ENCODE data around the gene NLRP6.
"Not testable (repeated sequence)": the region's sequence is repeated elsewhere in the genome, so short reads cannot be mapped to it uniquely, and the experiment has no call there.

The NLRP6 gene

DNA sequence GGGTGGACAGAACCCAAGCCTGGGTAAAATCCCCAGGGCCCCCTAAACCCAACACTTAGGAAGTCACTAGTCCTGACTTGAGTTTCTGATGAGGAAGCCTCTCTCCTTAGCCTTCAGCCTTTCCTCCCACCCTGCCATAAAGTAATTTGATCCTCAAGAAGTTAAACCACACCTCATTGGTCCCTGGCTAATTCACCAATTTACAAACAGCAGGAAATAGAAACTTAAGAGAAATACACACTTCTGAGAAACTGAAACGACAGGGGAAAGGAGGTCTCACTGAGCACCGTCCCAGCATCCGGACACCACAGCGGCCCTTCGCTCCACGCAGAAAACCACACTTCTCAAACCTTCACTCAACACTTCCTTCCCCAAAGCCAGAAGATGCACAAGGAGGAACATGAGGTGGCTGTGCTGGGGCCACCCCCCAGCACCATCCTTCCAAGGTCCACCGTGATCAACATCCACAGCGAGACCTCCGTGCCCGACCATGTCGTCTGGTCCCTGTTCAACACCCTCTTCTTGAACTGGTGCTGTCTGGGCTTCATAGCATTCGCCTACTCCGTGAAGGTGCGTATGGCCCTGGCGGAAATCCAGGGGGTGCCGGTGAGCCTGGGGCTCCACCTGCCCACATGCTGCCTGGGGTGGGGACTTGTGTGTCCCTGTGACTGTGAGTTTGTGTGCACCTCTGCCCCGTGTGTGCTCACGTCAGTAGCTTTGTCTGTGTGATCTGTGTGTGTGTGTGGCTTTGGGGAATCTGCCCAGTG lies 35.8 kb downstream of the NLRP6 start, which contains the start of gene IFITM1:
Gene IFITM1, plus strand, starts transcription at position 254 of the 767 bp plus-strand sequence. Its CDS starts 131 bp downstream, at position 385.
- TF ChIP-seq, protein P1, sequence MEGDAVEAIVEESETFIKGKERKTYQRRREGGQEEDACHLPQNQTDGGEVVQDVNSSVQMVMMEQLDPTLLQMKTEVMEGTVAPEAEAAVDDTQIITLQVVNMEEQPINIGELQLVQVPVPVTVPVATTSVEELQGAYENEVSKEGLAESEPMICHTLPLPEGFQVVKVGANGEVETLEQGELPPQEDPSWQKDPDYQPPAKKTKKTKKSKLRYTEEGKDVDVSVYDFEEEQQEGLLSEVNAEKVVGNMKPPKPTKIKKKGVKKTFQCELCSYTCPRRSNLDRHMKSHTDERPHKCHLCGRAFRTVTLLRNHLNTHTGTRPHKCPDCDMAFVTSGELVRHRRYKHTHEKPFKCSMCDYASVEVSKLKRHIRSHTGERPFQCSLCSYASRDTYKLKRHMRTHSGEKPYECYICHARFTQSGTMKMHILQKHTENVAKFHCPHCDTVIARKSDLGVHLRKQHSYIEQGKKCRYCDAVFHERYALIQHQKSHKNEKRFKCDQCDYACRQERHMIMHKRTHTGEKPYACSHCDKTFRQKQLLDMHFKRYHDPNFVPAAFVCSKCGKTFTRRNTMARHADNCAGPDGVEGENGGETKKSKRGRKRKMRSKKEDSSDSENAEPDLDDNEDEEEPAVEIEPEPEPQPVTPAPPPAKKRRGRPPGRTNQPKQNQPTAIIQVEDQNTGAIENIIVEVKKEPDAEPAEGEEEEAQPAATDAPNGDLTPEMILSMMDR (IDR thresholded peaks at IDR 0.05; ENCODE audit: low read depth, low read length, missing control alignments), result no peak
- peak within 1 kb of the TSS; percentile 67 for H3K4me3 ChIP-seq (replicated peaks; ENCODE audit: low read depth, low read length)
- DNase-seq (ENCODE audit: extremely low read depth, low read depth), result peak; percentile 80

DNA sequence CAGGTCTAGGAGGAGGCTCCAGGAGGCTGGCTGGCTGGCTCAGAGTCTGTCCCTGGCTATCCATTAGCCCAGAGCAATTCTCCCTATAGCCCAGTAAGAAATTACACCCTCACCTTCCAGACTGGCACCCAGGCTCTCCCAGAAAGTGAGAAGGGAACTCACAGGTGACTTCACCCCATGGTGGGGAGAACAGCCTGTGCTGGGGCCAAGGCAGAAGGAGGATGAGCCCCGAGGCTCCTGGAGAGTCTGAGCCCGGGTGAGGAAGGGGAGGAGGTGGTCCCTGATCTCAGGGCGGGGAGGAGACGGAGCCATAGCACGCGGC lies 36.3 kb downstream of the NLRP6 start:
- peak overlapping the region; percentile 67 for H3K4me3 ChIP-seq (replicated peaks; ENCODE audit: low read depth, low read length)
- DNase-seq (ENCODE audit: extremely low read depth, low read depth), result not testable (repeated sequence)

DNA sequence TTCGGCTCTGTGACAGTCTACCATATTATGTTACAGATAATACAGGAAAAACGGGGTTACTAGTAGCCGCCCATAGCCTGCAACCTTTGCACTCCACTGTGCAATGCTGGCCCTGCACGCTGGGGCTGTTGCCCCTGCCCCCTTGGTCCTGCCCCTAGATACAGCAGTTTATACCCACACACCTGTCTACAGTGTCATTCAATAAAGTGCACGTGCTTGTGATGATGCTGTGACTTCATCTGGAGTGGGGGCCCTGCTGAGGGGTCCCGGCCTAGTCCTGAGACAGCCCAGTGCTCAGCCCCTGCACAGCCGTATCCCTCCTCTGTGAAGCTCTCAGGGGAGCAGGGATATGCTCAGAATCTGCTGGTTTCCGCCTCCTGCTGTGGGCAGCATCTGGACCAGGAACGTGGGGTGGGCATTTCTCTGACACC lies 36.9 kb downstream of the NLRP6 start:
- TF ChIP-seq, protein P1 (IDR thresholded peaks at IDR 0.05; ENCODE audit: low read depth, low read length, missing control alignments), result no peak
- peak overlapping the region; percentile 67 for H3K4me3 ChIP-seq (replicated peaks; ENCODE audit: low read depth, low read length)
- no peak for DNase-seq (ENCODE audit: extremely low read depth, low read depth)

DNA sequence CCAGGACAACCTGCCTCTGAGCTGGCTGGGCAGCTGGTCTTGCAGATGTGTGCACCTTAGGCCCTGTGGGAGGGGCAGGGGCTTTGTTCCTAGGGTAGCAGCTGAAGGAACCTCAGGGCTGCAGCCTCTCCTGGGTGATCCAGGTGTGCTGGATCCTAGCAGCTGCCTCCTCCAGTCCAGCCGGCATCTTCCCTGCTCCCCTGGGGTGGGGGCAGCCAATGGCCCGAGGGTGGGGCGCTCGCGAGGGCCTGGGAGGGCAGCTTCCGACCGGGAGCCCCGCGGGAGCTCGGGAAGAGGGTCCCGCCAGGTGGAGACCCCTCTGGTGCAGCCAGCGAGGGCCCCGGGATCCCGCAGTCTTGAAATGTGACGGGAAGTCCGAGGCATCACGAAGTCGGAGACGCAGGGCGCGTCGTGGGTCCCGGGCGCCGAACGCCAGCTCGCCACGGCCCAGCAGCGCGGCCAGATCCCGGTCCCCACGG lies 37.3 kb downstream of the NLRP6 start:
- peak overlapping the region; percentile 67 for H3K4me3 ChIP-seq (replicated peaks; ENCODE audit: low read depth, low read length)
- TF ChIP-seq, protein P1 (IDR thresholded peaks at IDR 0.05; ENCODE audit: low read depth, low read length, missing control alignments), result no peak
- no peak for DNase-seq (ENCODE audit: extremely low read depth, low read depth)

DNA sequence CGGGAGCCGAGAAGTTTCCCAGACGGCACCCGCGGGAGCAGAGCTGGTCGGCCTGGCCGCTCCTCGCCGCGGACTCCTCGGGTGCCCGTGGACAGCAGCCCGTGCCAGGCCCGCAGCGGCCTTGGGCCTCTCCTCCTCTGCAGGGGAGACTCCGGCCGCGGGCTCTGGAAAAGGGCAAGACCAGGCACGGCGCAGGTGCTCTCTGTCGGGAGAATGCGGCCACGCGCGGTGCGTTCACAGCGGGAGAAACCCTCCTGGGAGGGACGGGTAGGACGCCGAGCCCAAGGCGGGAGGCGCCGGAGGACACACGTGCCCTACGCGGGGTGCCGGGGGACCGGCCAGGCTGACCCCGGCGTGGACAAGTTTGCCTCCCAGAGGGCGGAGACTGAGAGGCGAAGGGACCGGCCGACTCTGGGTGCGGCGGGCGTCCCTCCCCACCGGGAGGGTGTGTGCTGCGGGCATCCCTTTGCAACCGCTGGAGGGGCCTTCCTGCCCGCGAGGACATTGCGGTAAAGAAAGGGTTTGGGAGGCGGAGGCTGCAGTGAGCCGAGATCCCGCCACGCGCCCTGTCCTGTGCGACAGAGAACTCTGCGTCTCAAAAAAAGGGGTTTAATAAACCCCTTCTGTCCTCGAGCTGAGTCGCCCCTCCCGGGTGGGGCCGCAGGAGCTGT lies 38.0 kb downstream of the NLRP6 start:
- TF ChIP-seq, protein P1 (IDR thresholded peaks at IDR 0.05; ENCODE audit: low read depth, low read length, missing control alignments), result no peak
- H3K4me3 ChIP-seq (replicated peaks; ENCODE audit: low read depth, low read length), result peak overlapping the region; percentile 67
- no peak for DNase-seq (ENCODE audit: extremely low read depth, low read depth)

DNA sequence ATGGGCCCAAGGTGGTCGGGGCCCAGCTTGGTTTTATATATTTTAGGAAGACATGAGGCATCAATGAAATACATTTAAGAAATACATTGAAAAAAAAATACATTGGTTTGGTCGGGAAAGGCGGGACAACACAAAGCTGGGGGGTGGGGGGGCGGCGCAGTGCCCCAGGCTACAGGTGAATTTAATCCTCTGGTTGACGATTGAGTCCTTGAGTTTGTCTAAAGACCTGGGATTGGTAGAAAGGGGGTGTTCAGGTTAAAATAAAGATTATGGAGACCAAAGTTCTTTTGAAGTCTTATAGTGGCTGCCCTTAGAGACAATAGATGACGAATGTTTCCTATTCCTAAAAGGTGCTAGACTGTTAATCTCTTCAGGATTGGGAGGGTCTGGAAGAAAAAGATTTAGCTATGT lies 38.7 kb downstream of the NLRP6 start:
- no peak for DNase-seq (ENCODE audit: extremely low read depth, low read depth)
- TF ChIP-seq, protein P1 (IDR thresholded peaks at IDR 0.05; ENCODE audit: low read depth, low read length, missing control alignments), result no peak
- peak overlapping the region; percentile 67; the same call in 1 of the 2 replicates for H3K4me3 ChIP-seq (replicated peaks; ENCODE audit: low read depth, low read length)

DNA sequence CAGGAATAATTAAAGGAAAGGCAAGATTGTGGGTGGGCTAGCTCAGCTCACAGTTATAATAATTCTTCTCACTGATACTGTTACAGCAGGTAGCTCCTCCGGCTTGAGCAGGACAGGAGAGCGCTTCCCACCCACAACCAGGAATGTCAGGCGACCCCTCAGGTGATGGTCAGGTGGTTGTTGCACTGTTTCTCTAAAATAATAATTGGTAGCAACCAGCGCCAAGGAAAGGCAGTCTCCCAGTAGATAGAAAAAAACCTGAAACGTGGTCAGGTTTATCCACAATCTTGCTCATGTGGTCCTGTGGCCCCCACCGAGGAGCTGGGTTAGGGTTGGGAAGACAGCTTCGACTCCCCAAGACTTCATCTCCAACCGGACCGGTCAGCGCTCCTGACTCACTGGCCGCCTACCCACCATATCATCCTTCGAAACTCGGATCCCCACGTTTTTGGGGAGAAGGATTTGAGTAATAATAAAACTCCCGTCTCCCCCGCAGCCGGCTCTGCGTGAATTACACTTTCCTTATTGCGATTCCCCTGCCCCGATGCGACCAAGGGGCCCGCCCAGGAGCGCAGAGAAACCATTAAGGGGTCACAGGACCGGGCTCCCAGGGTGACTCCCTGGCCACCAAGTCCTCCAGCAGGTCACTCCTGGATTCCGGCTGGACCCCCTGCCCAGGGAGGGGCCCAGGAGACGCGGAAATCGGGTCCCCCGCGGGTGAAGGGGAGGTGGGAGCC lies 39.6 kb downstream of the NLRP6 start:
- DNase-seq (ENCODE audit: extremely low read depth, low read depth); H3K4me3 ChIP-seq (replicated peaks; ENCODE audit: low read depth, low read length): not testable (repeated sequence)

DNA sequence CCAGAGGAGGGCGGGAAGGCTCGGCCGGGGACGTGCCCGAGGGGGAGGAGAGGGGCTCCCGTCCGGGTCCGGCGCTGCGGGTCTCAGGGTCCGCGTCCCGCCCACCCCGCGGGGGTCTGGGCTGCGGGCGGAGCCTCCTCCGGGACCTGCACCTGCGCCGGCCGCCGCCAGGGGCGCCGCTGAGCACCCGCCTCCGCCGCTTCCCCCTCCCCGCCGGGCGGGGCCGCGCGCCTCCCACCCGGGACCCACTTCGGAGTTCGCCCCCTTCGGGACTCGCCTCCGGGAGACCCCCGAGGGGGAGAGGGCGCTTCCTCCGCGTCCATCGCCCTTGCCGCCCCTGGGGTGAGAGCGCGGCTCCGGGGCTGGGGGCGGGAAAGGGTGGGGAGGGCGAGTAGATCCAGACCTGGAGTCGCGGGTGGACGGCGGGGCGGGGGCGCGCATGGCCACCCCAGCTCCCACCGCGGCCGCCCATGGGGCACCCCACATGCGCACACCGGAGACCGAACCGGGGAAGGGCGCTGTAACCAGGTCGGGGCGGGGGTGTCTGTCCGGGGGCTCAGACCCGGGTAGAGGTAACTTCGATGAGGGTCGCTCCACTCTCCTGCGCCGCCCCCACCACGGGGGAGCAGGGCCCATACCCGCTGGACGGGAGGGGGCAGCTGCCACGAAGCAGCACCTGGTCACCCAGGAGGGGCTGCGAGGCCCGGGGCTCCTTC lies 40.4 kb downstream of the NLRP6 start:
- peak overlapping the region; percentile 80 for H3K4me3 ChIP-seq (replicated peaks; ENCODE audit: low read depth, low read length)
- not testable (repeated sequence) for DNase-seq (ENCODE audit: extremely low read depth, low read depth)

DNA sequence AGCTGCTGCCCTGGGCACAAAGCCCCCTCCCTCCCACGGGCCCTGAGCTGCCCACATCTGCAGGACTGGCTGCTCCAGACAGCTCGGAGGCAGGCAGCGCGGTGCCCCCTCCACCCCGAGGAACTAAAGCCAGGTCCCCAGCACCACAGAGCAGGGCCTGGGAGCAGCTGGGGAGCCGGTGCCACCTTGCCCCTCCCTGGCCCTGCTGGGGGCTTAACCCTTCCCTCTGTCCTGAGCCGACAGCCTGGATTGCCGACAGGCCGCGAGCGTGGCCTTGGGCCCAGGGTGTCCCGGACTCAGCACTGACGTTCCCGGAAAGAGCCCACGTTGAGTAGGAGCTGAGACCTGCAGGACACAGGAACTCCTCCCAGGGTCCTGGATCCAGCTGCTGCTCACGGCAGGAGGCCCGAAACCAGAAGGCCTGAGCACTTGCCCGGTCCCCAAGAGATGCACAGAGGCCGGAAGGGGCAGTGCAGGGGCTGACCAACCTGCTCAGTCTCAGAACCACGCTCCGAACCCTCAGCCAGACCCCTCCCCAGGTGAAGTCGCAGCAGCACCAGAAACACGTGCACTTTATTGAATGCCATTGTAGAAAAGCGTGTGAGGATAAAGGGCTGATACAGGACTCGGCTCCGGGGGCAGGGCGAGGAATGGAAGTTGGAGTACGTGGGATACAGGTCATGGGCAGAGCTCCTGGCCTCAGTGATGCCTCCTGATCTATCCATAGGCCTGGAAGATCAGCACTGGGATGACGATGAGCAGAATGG lies 41.1 kb downstream of the NLRP6 start:
- peak overlapping the region; percentile 80 for H3K4me3 ChIP-seq (replicated peaks; ENCODE audit: low read depth, low read length)
- not testable (repeated sequence) for DNase-seq (ENCODE audit: extremely low read depth, low read depth)

DNA sequence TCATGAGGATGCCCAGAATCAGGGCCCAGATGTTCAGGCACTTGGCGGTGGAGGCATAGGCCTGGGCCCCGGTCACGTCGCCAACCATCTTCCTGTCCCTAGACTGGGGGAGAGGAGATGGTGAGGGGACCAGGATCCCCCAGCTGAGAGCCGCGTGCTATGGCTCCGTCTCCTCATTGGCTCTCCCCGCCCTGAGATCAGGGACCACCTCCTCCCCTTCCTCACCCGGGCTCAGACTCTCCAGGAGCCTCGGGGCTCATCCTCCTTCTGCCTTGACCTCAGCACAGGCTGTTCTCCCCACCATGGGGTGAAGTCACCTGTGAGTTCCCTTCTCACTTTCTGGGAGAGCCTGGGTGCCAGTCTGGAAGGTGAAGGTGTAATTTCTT lies 41.7 kb downstream of the NLRP6 start:
- peak overlapping the region; percentile 80 for H3K4me3 ChIP-seq (replicated peaks; ENCODE audit: low read depth, low read length)
- DNase-seq (ENCODE audit: extremely low read depth, low read depth), result not testable (repeated sequence)

Measured in HFF-Myc (cell line).